ENCODE measurements around the gene IVNS1ABP. TPM values are rescaled to one million over a fixed set of nuclear protein-coding genes. Genes with fewer than 3 reads are reported as not detected.

Gene IVNS1ABP
- total RNA-seq, 2 experiments from 2014 or later, result 259 to 263 TPM

- ChIA-PET CTCF (no interaction called here), POLR2A (interaction anchor here (0.6 kb wide), 1 partner anchor 18 kb away, joined by 4 read pairs; no protein-coding TSS in a partner anchor)
These were observed 7.5 kb downstream of the IVNS1ABP start for GRCh38 chr1:185309566-185309965.

- POLR2A ChIA-PET, result no interaction called here
These were observed 8.9 kb downstream of the IVNS1ABP start for GRCh38 chr1:185308126-185308525.

GRCh38 chr1:185305419-185305818 lies 11.6 kb downstream of the IVNS1ABP start:
- ChIA-PET POLR2A (interaction anchor here (1.1 kb wide), 1 partner anchor 10 kb away, joined by 4 read pairs; no protein-coding TSS in a partner anchor), CTCF (interaction anchor here (1.0 kb wide), 1 partner anchor 135 kb away, joined by 3 read pairs; no protein-coding TSS in a partner anchor)

More at GRCh38 chr1:185308126-185308525, 8.9 kb downstream of the IVNS1ABP start:
- CTCF ChIA-PET, result no interaction called here

GRCh38 chr1:185300152-185300551 lies 16.9 kb downstream of the IVNS1ABP start:
- ChIA-PET POLR2A (no interaction called here), CTCF (no interaction called here)

GRCh38 chr1:185297982-185298381 lies 19.1 kb downstream of the IVNS1ABP start:
- ChIA-PET POLR2A (no interaction called here), CTCF (interaction anchor here (0.9 kb wide), 1 partner anchor 110 kb away, joined by 3 read pairs; no protein-coding TSS in a partner anchor)

- POLR2A ChIA-PET, result interaction anchor here (0.7 kb wide), 1 partner anchor 18 kb away, joined by 4 read pairs; no protein-coding TSS in a partner anchor
- CTCF ChIA-PET, result no interaction called here
These were observed 22.0 kb downstream of the IVNS1ABP start for GRCh38 chr1:185295091-185295490.

GRCh38 chr1:185293967-185294542 lies 23.0 kb downstream of the IVNS1ABP start:
- POLR2A ChIA-PET, result no interaction called here
- CTCF ChIA-PET, result no interaction called here

- POLR2A ChIA-PET, result interaction anchor here (0.6 to 0.8 kb wide), 2 partner anchors 9 to 17 kb away, joined by 3 to 4 read pairs; no protein-coding TSS in a partner anchor
- CTCF ChIA-PET, result interaction anchor here (0.6 to 0.7 kb wide), 2 partner anchors 12 to 250 kb away, joined by 3 to 4 read pairs; no protein-coding TSS in a partner anchor
These were observed 24.8 kb downstream of the IVNS1ABP start for GRCh38 chr1:185292237-185292636.

- POLR2A ChIA-PET, result interaction anchor here (0.6 kb wide), 1 partner anchor 17 kb away, joined by 4 read pairs; no protein-coding TSS in a partner anchor
- CTCF ChIA-PET, result interaction anchor here (0.6 to 0.7 kb wide), 2 partner anchors 13 to 251 kb away, joined by 3 to 4 read pairs; no protein-coding TSS in a partner anchor
These were observed 25.4 kb downstream of the IVNS1ABP start for GRCh38 chr1:185291652-185292051.

GRCh38 chr1:185291159-185291558 lies 25.9 kb downstream of the IVNS1ABP start:
- CTCF ChIA-PET, result no interaction called here
- POLR2A ChIA-PET, result no interaction called here

- ChIA-PET CTCF (no interaction called here), POLR2A (no interaction called here)
These were observed 27.2 kb downstream of the IVNS1ABP start for GRCh38 chr1:185289880-185290279.

- ChIA-PET POLR2A (no interaction called here), CTCF (no interaction called here)
These were observed 28.6 kb downstream of the IVNS1ABP start for GRCh38 chr1:185288435-185288834.

- POLR2A ChIA-PET, result no interaction called here
- CTCF ChIA-PET, result no interaction called here
These were observed 29.6 kb downstream of the IVNS1ABP start for GRCh38 chr1:185287451-185287850.

GRCh38 chr1:185284533-185285276 lies 32.3 kb downstream of the IVNS1ABP start:
- ChIA-PET CTCF (no interaction called here), POLR2A (no interaction called here)

- ChIA-PET CTCF (no interaction called here), POLR2A (no interaction called here)
These were observed 32.9 kb downstream of the IVNS1ABP start for GRCh38 chr1:185284116-185284515.

- CTCF ChIA-PET, result interaction anchor here (0.7 kb wide), 1 partner anchor 36 kb away, joined by 3 read pairs; no protein-coding TSS in a partner anchor
- POLR2A ChIA-PET, result interaction anchor here (0.6 kb wide), 1 partner anchor 1073 kb away, joined by 4 read pairs; no protein-coding TSS in a partner anchor
These were observed 35.8 kb downstream of the IVNS1ABP start for GRCh38 chr1:185281245-185281644.

- CTCF ChIA-PET, result interaction anchor here (0.6 kb wide), 1 partner anchor 403 kb away, joined by 3 read pairs; no protein-coding TSS in a partner anchor
These were observed 36.5 kb downstream of the IVNS1ABP start for GRCh38 chr1:185280589-185280988.

GRCh38 chr1:185279571-185279970 lies 37.5 kb downstream of the IVNS1ABP start:
- CTCF ChIA-PET, result interaction anchor here (0.5 kb wide), 1 partner anchor 59 kb away, joined by 3 read pairs; no protein-coding TSS in a partner anchor
- POLR2A ChIA-PET, result no interaction called here

More at GRCh38 chr1:185280589-185280988, 36.5 kb downstream of the IVNS1ABP start:
- POLR2A ChIA-PET, result no interaction called here

- ChIA-PET CTCF (interaction anchor here (1.0 kb wide), 1 partner anchor 102 kb away, joined by 3 read pairs; no protein-coding TSS in a partner anchor), POLR2A (no interaction called here)
These were observed 45.1 kb downstream of the IVNS1ABP start for GRCh38 chr1:185271921-185272320.

GRCh38 chr1:185268352-185268751 lies 48.7 kb downstream of the IVNS1ABP start:
- CTCF ChIA-PET, result no interaction called here
- POLR2A ChIA-PET, result no interaction called here
